HEK293 (cell line): Measurements from ENCODE around the gene ORC1.

Experiments
- CTCF ChIA-PET: fragments of 350-600 bp; formaldehyde crosslinking; extraction: SDS; loops from one replicate; lab custom pipeline; 2021; ENCODE audit warnings: antibody characterized with exemption; lab: Yijun Ruan, JAX
- POLR2A ChIA-PET: fragments of 300-600 bp; formaldehyde crosslinking; extraction: SDS; loops from one replicate; lab custom pipeline; 2020; ENCODE audit warnings: antibody characterized with exemption, inconsistent platforms; lab: Yijun Ruan, JAX
- H3K27ac ChIP-seq: fragments of 200-500 bp; sonication (Bioruptor generic); 2 replicates; pipeline ENCODE4 v1.5.1; 2014; ENCODE audit warnings: low read depth, low read length, control low read depth, inconsistent platforms; ENCODE audit errors: extremely low read depth
- H3K36me3 ChIP-seq, 2 experiments: fragments of 200-500 bp in 1 of 2; sonication (Bioruptor generic) in 1 of 2; 1 replicate in 1 of 2; 2 replicates in 1 of 2; pipeline ENCODE4 v1.5.1; 2014 to 2017; ENCODE audit warnings: inconsistent platforms in 2 of 2, low read length in 2 of 2; ENCODE audit not compliant: control insufficient read depth in 2 of 2, insufficient read depth in 1 of 2
- H3K4me1 ChIP-seq: fragments of 200-500 bp; sonication (Bioruptor generic); 2 replicates; pipeline ENCODE4 v1.5.1; 2014; ENCODE audit warnings: mild to moderate bottlenecking, low read length, inconsistent platforms; ENCODE audit not compliant: control insufficient read depth, insufficient read depth
- H3K4me3 ChIP-seq: 2 replicates; pipeline ENCODE4 v1.5.1; 2011; ENCODE audit warnings: low read depth, mild to moderate bottlenecking, control low read depth, low read length, moderate library complexity
- H3K9me3 ChIP-seq: fragments of 200-500 bp; sonication (Bioruptor generic); 2 replicates; pipeline ENCODE4 v1.5.1; 2014; ENCODE audit warnings: low read depth, low read length, inconsistent platforms; ENCODE audit not compliant: control insufficient read depth, insufficient read depth
- BCL6B ChIP-seq: fragments of 450-650 bp; formaldehyde crosslinking; IDR thresholded peaks from 2 replicates; pipeline ENCODE4 v1.5.1; 2017; ENCODE audit warnings: missing biosample characterization, missing genetic modification characterization
- GLI2 ChIP-seq: fragments of 450-650 bp; formaldehyde crosslinking; IDR thresholded peaks from 2 replicates; pipeline ENCODE4; 2017; ENCODE audit warnings: missing biosample characterization, missing genetic modification characterization, low read depth, borderline replicate concordance
- OSR2 ChIP-seq: fragments of 450-650 bp; formaldehyde crosslinking; IDR thresholded peaks from 2 replicates; pipeline ENCODE4 v1.5.1; 2016; ENCODE audit warnings: missing biosample characterization, missing genetic modification characterization
- PBX3 ChIP-seq: sonication (generic); formaldehyde crosslinking; IDR thresholded peaks from 2 replicates; pipeline ENCODE4 v1.8.1; 2022; ENCODE audit warnings: mild to moderate bottlenecking, moderate library complexity, missing genetic modification reagents
- ZBTB1 ChIP-seq: fragments of 450-650 bp; formaldehyde crosslinking; IDR thresholded peaks from 2 replicates; pipeline ENCODE4 v1.5.1; 2016; ENCODE audit warnings: missing biosample characterization, missing genetic modification characterization
- ZBTB21 ChIP-seq: fragments of 450-650 bp; formaldehyde crosslinking; IDR thresholded peaks from 2 replicates; pipeline ENCODE4 v1.5.1; 2017; ENCODE audit warnings: missing biosample characterization, missing genetic modification characterization
- ZBTB6 ChIP-seq: fragments of 450-650 bp; formaldehyde crosslinking; IDR thresholded peaks from 2 replicates; pipeline ENCODE4 v1.5.1; 2017; ENCODE audit warnings: missing biosample characterization, missing genetic modification characterization
- ZBTB7A ChIP-seq: fragments of 450-650 bp; formaldehyde crosslinking; IDR thresholded peaks from 2 replicates; pipeline ENCODE4 v1.5.1; 2016; ENCODE audit warnings: low read depth, missing biosample characterization, missing genetic modification characterization
- ZFP41 ChIP-seq: fragments of 450-650 bp; formaldehyde crosslinking; IDR thresholded peaks from 2 replicates; pipeline ENCODE4 v1.5.1; 2016; ENCODE audit warnings: missing biosample characterization, missing genetic modification characterization, borderline replicate concordance
- ZNF121 ChIP-seq: fragments of 450-650 bp; formaldehyde crosslinking; IDR thresholded peaks from 2 replicates; pipeline ENCODE4 v1.5.1; 2016; ENCODE audit warnings: missing biosample characterization, missing genetic modification characterization
- ZNF239 ChIP-seq: fragments of 450-650 bp; formaldehyde crosslinking; IDR thresholded peaks from 2 replicates; pipeline ENCODE4 v1.5.1; 2016; ENCODE audit warnings: missing biosample characterization, missing genetic modification characterization
- ZNF391 ChIP-seq: fragments of 450-650 bp; formaldehyde crosslinking; IDR thresholded peaks from 2 replicates; pipeline ENCODE4 v1.5.1; 2016; ENCODE audit warnings: low read depth, missing biosample characterization, missing genetic modification characterization, borderline replicate concordance
- ZNF423 ChIP-seq: fragments of 450-650 bp; formaldehyde crosslinking; IDR thresholded peaks from 2 replicates; pipeline ENCODE4 v1.5.1; 2016; ENCODE audit warnings: missing biosample characterization, missing genetic modification characterization
- ZNF560 ChIP-seq: fragments of 450-650 bp; formaldehyde crosslinking; IDR thresholded peaks from 2 replicates; pipeline ENCODE4 v1.5.1; 2017; ENCODE audit warnings: missing biosample characterization, missing genetic modification characterization, borderline replicate concordance
- ZNF571 ChIP-seq: fragments of 450-650 bp; formaldehyde crosslinking; IDR thresholded peaks from 2 replicates; pipeline ENCODE4 v1.5.0; 2017; ENCODE audit warnings: missing biosample characterization, missing genetic modification characterization
- ZNF660 ChIP-seq: fragments of 450-650 bp; IDR thresholded peaks from 2 replicates; pipeline ENCODE4 v1.5.1; 2018; ENCODE audit warnings: missing biosample characterization, mild to moderate bottlenecking, missing genetic modification characterization
- ZSCAN4 ChIP-seq: fragments of 450-650 bp; formaldehyde crosslinking; IDR thresholded peaks from 2 replicates; pipeline ENCODE4 v1.5.1; 2017; ENCODE audit warnings: missing biosample characterization, missing genetic modification characterization
- TF ChIP-seq, protein P1 (sequence below): fragments of 450-650 bp; formaldehyde crosslinking; IDR thresholded peaks from 2 replicates; pipeline ENCODE4 v1.5.1; 2016; ENCODE audit warnings: missing biosample characterization, missing genetic modification characterization
- TF ChIP-seq, protein P2 (sequence below): fragments of 450-650 bp; formaldehyde crosslinking; IDR thresholded peaks from 2 replicates; pipeline ENCODE4 v1.5.1; 2017; ENCODE audit warnings: missing biosample characterization, missing genetic modification characterization
- TF ChIP-seq, protein P3 (sequence below): fragments of 450-650 bp; formaldehyde crosslinking; IDR thresholded peaks from 2 replicates; pipeline ENCODE4 v1.5.1; 2016; ENCODE audit warnings: missing biosample characterization, missing genetic modification characterization

ORC1 gene

DNA sequence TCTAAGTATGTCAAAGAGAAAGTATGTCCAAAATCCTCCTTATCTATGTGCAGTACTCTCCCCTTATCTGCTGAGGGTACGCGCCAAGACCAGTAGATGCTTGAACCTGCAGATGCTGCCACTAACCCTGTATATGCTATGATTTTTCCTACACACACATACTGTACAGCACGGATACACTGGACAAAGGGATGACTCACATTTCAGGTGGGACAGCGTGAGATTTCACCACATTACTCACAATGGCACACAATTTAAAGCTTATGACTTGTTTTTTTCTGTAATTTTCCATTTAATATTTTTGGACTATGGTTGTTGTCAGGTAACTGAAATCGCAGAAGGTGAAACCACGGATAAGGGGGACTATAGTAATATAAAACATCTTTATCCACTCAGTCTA lies 4.1 kb downstream of the ORC1 start:
- POLR2A ChIA-PET: interaction anchor here (1.1 kb wide), 1 partner anchor 8 kb away, joined by 3 read pairs; no protein-coding TSS in a partner anchor
- TF ChIP-seq, protein P1, sequence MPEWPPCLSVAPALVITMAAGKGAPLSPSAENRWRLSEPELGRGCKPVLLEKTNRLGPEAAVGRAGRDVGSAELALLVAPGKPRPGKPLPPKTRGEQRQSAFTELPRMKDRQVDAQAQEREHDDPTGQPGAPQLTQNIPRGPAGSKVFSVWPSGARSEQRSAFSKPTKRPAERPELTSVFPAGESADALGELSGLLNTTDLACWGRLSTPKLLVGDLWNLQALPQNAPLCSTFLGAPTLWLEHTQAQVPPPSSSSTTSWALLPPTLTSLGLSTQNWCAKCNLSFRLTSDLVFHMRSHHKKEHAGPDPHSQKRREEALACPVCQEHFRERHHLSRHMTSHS (tag by site-specific recombination): no peak
- TF ChIP-seq, all 188 proteins: peak for 0
- H3K4me1 ChIP-seq: no peaks in the 10 kb centered on the region

GRCh38 chr1:52399629-52400028 lies 4.6 kb downstream of the ORC1 start:
- H3K4me3 ChIP-seq: no peak overlapping the region
- H3K4me1 ChIP-seq: no peaks in the 10 kb centered on the region
- TF ChIP-seq ZBTB7A: no peak
- peak; percentile 29; the same call in 1 of the 2 replicates for TF ChIP-seq ZSCAN4
- ChIA-PET POLR2A (interaction anchor here (0.7 to 1.1 kb wide), 2 partner anchors 8 to 682 kb away, joined by 3 read pairs; no protein-coding TSS in a partner anchor), CTCF (interaction anchor here (0.7 kb wide), 1 partner anchor 63 kb away, joined by 3 read pairs; no protein-coding TSS in a partner anchor)
- peaks cover 14 to 69% of the 10 kb centered on the region in 2 experiments; a peak in 2 of 3 replicates for H3K36me3 ChIP-seq
- no peaks in the 10 kb centered on the region for H3K9me3 ChIP-seq
- no peak overlapping the region for H3K27ac ChIP-seq

More for the DNA sequence above, 4.1 kb downstream of the ORC1 start:
- CTCF ChIA-PET: interaction anchor here (0.7 kb wide), 1 partner anchor 63 kb away, joined by 3 read pairs; no protein-coding TSS in a partner anchor
- no peak overlapping the region for H3K4me3 ChIP-seq
- peaks cover 12 to 64% of the 10 kb centered on the region in 2 experiments; a peak in 2 of 3 replicates for H3K36me3 ChIP-seq
- no peaks in the 10 kb centered on the region for H3K9me3 ChIP-seq
- no peak overlapping the region for H3K27ac ChIP-seq

DNA sequence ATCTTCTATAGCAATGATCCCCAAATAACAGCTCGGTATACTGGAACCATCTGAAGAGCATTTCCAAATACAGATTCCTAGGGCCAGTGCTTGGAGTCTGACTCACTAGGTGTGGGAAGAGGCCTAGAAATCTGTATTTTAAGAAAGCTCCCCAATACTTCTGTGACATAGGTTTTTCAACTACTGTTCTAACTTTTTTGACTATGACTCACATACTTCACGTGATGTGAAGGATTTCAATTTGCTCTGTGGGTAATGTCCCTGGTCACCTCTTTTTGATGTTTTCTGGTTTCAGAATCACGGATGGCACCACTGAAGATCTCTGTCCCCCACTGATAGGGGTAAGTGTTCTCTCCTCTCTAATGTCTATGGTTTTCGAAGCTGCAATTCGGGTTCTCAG lies 11.0 kb downstream of the ORC1 start:
- H3K27ac ChIP-seq: no peak overlapping the region
- H3K36me3 ChIP-seq: peaks cover 16 to 83% of the 10 kb centered on the region in 2 experiments; a peak in 2 of 3 replicates
- no peaks in the 10 kb centered on the region for H3K4me1 ChIP-seq
- CTCF ChIA-PET: no interaction called here
- H3K4me3 ChIP-seq: no peak overlapping the region
- no peaks in the 10 kb centered on the region for H3K9me3 ChIP-seq
- POLR2A ChIA-PET: interaction anchor here (1.7 kb wide), 1 partner anchor 11 kb away, joined by 6 read pairs; the partner anchor contains the start of genes ORC1 and PRPF38A
- no peak for TF ChIP-seq GLI2 (tag by site-specific recombination)
- no peak for TF ChIP-seq ZNF660 (tag by site-specific recombination)
- TF ChIP-seq, protein P2, sequence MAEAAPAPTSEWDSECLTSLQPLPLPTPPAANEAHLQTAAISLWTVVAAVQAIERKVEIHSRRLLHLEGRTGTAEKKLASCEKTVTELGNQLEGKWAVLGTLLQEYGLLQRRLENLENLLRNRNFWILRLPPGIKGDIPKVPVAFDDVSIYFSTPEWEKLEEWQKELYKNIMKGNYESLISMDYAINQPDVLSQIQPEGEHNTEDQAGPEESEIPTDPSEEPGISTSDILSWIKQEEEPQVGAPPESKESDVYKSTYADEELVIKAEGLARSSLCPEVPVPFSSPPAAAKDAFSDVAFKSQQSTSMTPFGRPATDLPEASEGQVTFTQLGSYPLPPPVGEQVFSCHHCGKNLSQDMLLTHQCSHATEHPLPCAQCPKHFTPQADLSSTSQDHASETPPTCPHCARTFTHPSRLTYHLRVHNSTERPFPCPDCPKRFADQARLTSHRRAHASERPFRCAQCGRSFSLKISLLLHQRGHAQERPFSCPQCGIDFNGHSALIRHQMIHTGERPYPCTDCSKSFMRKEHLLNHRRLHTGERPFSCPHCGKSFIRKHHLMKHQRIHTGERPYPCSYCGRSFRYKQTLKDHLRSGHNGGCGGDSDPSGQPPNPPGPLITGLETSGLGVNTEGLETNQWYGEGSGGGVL (tag by site-specific recombination): no peak
- no peak for TF ChIP-seq BCL6B
- TF ChIP-seq ZBTB21 (tag by site-specific recombination): no peak
- TF ChIP-seq ZBTB6: no peak
- no peak for TF ChIP-seq ZBTB1 (tag by site-specific recombination)
- no peak for TF ChIP-seq ZNF571
- no peak for TF ChIP-seq PBX3 (CRISPR knock-in tag)
- no peak for TF ChIP-seq ZNF121 (tag by site-specific recombination)
- no peak for TF ChIP-seq ZNF560 (tag by site-specific recombination)
- no peak for TF ChIP-seq ZFP41
- TF ChIP-seq, protein P3, sequence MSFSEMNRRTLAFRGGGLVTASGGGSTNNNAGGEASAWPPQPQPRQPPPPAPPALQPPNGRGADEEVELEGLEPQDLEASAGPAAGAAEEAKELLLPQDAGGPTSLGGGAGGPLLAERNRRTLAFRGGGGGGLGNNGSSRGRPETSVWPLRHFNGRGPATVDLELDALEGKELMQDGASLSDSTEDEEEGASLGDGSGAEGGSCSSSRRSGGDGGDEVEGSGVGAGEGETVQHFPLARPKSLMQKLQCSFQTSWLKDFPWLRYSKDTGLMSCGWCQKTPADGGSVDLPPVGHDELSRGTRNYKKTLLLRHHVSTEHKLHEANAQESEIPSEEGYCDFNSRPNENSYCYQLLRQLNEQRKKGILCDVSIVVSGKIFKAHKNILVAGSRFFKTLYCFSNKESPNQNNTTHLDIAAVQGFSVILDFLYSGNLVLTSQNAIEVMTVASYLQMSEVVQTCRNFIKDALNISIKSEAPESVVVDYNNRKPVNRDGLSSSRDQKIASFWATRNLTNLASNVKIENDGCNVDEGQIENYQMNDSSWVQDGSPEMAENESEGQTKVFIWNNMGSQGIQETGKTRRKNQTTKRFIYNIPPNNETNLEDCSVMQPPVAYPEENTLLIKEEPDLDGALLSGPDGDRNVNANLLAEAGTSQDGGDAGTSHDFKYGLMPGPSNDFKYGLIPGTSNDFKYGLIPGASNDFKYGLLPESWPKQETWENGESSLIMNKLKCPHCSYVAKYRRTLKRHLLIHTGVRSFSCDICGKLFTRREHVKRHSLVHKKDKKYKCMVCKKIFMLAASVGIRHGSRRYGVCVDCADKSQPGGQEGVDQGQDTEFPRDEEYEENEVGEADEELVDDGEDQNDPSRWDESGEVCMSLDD (tag by site-specific recombination): no peak
- TF ChIP-seq ZNF423: no peak
- TF ChIP-seq ZNF391 (tag by site-specific recombination): no peak
- TF ChIP-seq ZNF239 (tag by site-specific recombination): no peak
- no peak for TF ChIP-seq OSR2 (tag by site-specific recombination)
